GM06990 (cell line): ENCODE results near the gene GNG13.
A peak's percentile ranks its signal among the peaks of the same experiment; 100 is the strongest.

ENCODE experiments used
- DNase-seq: peaks from one replicate; pipeline ENCODE4 v3.0.0-alpha.2; 2011; ENCODE audit not compliant: insufficient read length; ENCODE audit errors: extremely low read depth
- H3K27me3 ChIP-seq: replicated peaks from 2 replicates; pipeline ENCODE4 v1.6.0; 2011; ENCODE audit warnings: low read length; ENCODE audit not compliant: control insufficient read depth, insufficient read depth
- H3K36me3 ChIP-seq: 2 replicates; pipeline ENCODE4 v1.5.1; 2011; ENCODE audit warnings: low read length; ENCODE audit not compliant: control insufficient read depth, insufficient read depth
- H3K4me3 ChIP-seq: replicated peaks from 2 replicates; pipeline ENCODE4 v1.5.1; 2011; ENCODE audit warnings: low read depth, mild to moderate bottlenecking, control low read depth, low read length
- TF ChIP-seq, protein P1 (sequence below): IDR thresholded peaks from 2 replicates; pipeline ENCODE4 v1.5.1; 2011; ENCODE audit warnings: low read length, control low read depth, mild to moderate bottlenecking, inconsistent platforms; ENCODE audit not compliant: insufficient read depth, poor library complexity, severe bottlenecking

GNG13 gene

GRCh38 chr16:813204-813915 lies 12.8 kb upstream of the GNG13 start:
- TF ChIP-seq, protein P1, sequence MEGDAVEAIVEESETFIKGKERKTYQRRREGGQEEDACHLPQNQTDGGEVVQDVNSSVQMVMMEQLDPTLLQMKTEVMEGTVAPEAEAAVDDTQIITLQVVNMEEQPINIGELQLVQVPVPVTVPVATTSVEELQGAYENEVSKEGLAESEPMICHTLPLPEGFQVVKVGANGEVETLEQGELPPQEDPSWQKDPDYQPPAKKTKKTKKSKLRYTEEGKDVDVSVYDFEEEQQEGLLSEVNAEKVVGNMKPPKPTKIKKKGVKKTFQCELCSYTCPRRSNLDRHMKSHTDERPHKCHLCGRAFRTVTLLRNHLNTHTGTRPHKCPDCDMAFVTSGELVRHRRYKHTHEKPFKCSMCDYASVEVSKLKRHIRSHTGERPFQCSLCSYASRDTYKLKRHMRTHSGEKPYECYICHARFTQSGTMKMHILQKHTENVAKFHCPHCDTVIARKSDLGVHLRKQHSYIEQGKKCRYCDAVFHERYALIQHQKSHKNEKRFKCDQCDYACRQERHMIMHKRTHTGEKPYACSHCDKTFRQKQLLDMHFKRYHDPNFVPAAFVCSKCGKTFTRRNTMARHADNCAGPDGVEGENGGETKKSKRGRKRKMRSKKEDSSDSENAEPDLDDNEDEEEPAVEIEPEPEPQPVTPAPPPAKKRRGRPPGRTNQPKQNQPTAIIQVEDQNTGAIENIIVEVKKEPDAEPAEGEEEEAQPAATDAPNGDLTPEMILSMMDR: peak; percentile 59
- Histone ChIP-seq H3K27me3 (no peaks in the 10 kb centered on the region; the same call in 1 of the 2 replicates), H3K4me3 (no peak overlapping the region), H3K36me3 (no peaks in the 10 kb centered on the region)
- DNase-seq: no peak

GRCh38 chr16:808085-808386 lies 7.5 kb upstream of the GNG13 start:
- H3K27me3 ChIP-seq: no peaks in the 10 kb centered on the region
- H3K36me3 ChIP-seq: no peaks in the 10 kb centered on the region; the same call in 1 of the 2 replicates
- H3K4me3 ChIP-seq: peak overlapping the region; percentile 96
- TF ChIP-seq, protein P1: no peak
- no peak for DNase-seq

DNA sequence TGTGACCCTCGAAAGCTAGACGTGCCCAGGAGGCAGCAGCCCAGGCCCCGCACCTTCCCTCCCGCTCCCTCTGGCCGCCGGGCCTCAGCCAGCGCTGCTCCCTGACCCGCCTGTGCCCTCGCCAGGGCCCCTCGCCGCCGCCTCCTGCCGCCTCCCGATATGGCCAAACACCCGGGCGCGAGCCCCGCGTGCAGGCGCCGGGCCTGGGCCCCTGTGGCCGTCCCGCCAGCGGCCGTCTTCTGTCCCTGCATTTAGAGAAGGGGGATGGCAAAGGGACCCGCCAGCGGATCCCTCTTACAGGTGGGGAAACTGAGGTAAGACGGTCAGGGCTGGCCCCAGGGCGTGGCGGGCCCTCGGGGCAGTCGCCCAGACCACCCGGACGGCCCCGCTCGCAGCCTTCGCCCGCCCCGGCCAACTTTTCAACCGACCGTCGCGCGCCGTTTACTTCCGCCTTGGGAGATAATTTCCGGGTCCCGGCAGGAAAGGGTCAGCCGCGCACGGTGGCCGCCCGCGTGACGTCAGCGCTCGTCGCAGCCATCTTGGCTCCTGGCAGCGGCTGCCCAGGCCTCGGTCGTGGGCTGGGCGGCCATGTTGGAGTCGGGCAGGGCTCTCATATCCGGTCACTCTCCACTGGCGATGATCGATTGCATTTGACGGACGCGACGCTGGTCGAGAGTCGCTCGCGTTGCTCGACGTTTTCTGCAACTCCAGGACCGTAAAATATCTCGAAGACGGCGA lies 7.0 kb upstream of the GNG13 start:
- peak overlapping the region; percentile 96 for H3K4me3 ChIP-seq
- no peaks in the 10 kb centered on the region; the same call in 1 of the 2 replicates for H3K36me3 ChIP-seq
- TF ChIP-seq, protein P1: no peak
- peak; percentile 95 for DNase-seq
- no peaks in the 10 kb centered on the region for H3K27me3 ChIP-seq

- no peak for DNase-seq
- TF ChIP-seq, protein P1: no peak
- H3K36me3 ChIP-seq: no peaks in the 10 kb centered on the region; the same call in 1 of the 2 replicates
- H3K4me3 ChIP-seq: no peak overlapping the region
- H3K27me3 ChIP-seq: no peaks in the 10 kb centered on the region
Measured at GRCh38 chr16:805474-805873, 4.9 kb upstream of the GNG13 start.

- Histone ChIP-seq H3K27me3 (no peaks in the 10 kb centered on the region; the same call in 1 of the 2 replicates), H3K4me3 (no peak overlapping the region), H3K36me3 (no peaks in the 10 kb centered on the region; the same call in 1 of the 2 replicates)
- TF ChIP-seq, protein P1: no peak
- no peak for DNase-seq
Measured at GRCh38 chr16:804193-805048, 3.9 kb upstream of the GNG13 start.
